AG04450 (cell line): ENCODE data around the gene PEMT. TPM values are rescaled to one million over a fixed set of nuclear protein-coding genes. Genes with fewer than 3 reads are reported as not detected.

Experiments
- CTCF ChIA-PET: fragments of 300-600, 350-600 bp; formaldehyde crosslinking; extraction: SDS; loops from one replicate; lab custom pipeline; 2022; ENCODE audit warnings: antibody characterized with exemption, inconsistent platforms; lab: Charles Lee
- POLR2A ChIA-PET: fragments of 350-600 bp; formaldehyde crosslinking; extraction: SDS; loops from one replicate; lab custom pipeline; 2021; ENCODE audit warnings: antibody characterized with exemption, inconsistent platforms; lab: Yijun Ruan, JAX
- DNase-seq: peaks from one replicate; pipeline ENCODE4 v3.0.0-alpha.2; 2011; ENCODE audit warnings: low read depth, low spot score
- H3K27ac ChIP-seq: one replicate; pipeline ENCODE4 v1.5.1; 2012; ENCODE audit warnings: low read depth, low read length, control low read depth
- H3K27me3 ChIP-seq: one replicate; pipeline ENCODE4 v1.6.0; 2012; ENCODE audit warnings: low read length; ENCODE audit not compliant: control insufficient read depth, insufficient read depth
- H3K4me3 ChIP-seq: 2 replicates; pipeline ENCODE4 v1.5.1; 2011; ENCODE audit warnings: mild to moderate bottlenecking, low read depth, low read length, control low read depth
- H3K9me3 ChIP-seq: 2 replicates; pipeline ENCODE4 v1.5.1; 2012; ENCODE audit warnings: low read length; ENCODE audit not compliant: control insufficient read depth, insufficient read depth
- polyA plus RNA-seq: library from polyadenylated mRNA; depleted of rRNA; stranded (reverse); fragments of >200 nt; gene quantifications from 2 replicates; pipeline ENCODE4 v1.2.3, GENCODE V29; 2011
- TF ChIP-seq, protein P1 (sequence below): IDR thresholded peaks from 2 replicates; pipeline ENCODE4 v1.5.1; 2011; ENCODE audit warnings: low read depth, low read length, control low read depth, inconsistent platforms

The PEMT gene
- polyA plus RNA-seq, 1 experiment: 14.9 TPM

DNA sequence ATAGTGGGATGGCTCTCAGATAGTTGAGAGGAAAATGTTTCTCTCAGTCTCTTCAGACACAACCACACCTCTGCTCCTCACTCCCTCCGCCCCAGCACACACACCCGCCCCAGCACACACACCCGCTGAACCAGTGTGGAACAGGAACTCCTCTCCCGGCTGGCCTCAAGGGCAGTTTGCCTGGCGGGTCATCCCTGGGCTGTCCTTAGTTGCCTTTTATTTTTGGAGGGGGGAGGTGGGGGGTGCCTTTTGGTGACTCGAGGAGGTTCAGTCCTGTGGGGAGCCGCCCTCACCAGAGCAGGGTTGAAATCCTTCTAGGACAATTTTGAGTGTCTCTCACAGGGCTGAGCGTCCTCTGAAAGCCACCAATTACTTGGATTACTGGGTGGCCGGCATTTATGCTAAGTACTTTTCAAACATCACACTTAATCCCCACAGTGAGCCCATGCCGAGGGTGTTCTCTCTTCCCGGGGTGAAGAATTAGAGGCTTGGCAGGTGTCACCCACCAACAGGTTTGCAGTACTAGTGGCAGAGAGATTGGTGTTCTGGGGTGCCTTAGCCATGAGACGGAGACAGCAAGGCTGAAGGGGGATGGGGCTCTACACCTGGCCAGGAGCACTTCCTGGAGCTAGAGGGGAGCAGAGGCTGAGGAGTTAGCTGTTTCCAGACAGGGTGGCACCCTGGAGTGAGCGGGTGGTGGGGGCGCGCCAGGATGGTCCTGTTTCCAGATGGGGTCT, 98.1 kb downstream of the PEMT start:
- ChIA-PET CTCF (no interaction called here), POLR2A (interaction anchor here (0.6 kb wide), 1 partner anchor 115 kb away, joined by 3 read pairs; no protein-coding TSS in a partner anchor)
- no peak for DNase-seq
- Histone ChIP-seq H3K4me3 (no peak overlapping the region), H3K27ac (no peak overlapping the region), H3K9me3 (peaks cover 7% of the 10 kb centered on the region), H3K27me3 (no peaks in the 10 kb centered on the region)
- TF ChIP-seq, protein P1, sequence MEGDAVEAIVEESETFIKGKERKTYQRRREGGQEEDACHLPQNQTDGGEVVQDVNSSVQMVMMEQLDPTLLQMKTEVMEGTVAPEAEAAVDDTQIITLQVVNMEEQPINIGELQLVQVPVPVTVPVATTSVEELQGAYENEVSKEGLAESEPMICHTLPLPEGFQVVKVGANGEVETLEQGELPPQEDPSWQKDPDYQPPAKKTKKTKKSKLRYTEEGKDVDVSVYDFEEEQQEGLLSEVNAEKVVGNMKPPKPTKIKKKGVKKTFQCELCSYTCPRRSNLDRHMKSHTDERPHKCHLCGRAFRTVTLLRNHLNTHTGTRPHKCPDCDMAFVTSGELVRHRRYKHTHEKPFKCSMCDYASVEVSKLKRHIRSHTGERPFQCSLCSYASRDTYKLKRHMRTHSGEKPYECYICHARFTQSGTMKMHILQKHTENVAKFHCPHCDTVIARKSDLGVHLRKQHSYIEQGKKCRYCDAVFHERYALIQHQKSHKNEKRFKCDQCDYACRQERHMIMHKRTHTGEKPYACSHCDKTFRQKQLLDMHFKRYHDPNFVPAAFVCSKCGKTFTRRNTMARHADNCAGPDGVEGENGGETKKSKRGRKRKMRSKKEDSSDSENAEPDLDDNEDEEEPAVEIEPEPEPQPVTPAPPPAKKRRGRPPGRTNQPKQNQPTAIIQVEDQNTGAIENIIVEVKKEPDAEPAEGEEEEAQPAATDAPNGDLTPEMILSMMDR: no peak

- no peak overlapping the region for H3K4me3 ChIP-seq
- peaks cover 6% of the 10 kb centered on the region for H3K9me3 ChIP-seq
- TF ChIP-seq, protein P1: no peak
- ChIA-PET CTCF (no interaction called here), POLR2A (no interaction called here)
- no peak overlapping the region for H3K27ac ChIP-seq
- DNase-seq: no peak
- no peaks in the 10 kb centered on the region for H3K27me3 ChIP-seq
These were observed 98.9 kb downstream of the PEMT start for GRCh38 chr17:17492571-17492970.

GRCh38 chr17:17492085-17492484, 99.4 kb downstream of the PEMT start:
- Histone ChIP-seq H3K27me3 (no peaks in the 10 kb centered on the region), H3K27ac (no peak overlapping the region), H3K9me3 (peaks cover 2% of the 10 kb centered on the region; the same call in 1 of the 2 replicates), H3K4me3 (no peak overlapping the region)
- TF ChIP-seq, protein P1: no peak
- ChIA-PET POLR2A (no interaction called here), CTCF (no interaction called here)
- DNase-seq: no peak

- Histone ChIP-seq H3K9me3 (no peaks in the 10 kb centered on the region; the same call in 1 of the 2 replicates), H3K27me3 (no peaks in the 10 kb centered on the region), H3K27ac (no peak overlapping the region), H3K4me3 (no peak overlapping the region)
- no peak for DNase-seq
- CTCF ChIA-PET: interaction anchor here (1.4 kb wide), 1 partner anchor 137 kb away, joined by 5 read pairs; no protein-coding TSS in a partner anchor
- POLR2A ChIA-PET: no interaction called here
- TF ChIP-seq, protein P1: no peak
These were observed 99.9 kb downstream of the PEMT start for GRCh38 chr17:17491546-17491988.

GRCh38 chr17:17491031-17491471, 100.5 kb downstream of the PEMT start:
- CTCF ChIA-PET: interaction anchor here (1.3 to 1.4 kb wide), 2 partner anchors 123 to 136 kb away, joined by 3 to 5 read pairs; no protein-coding TSS in a partner anchor
- TF ChIP-seq, protein P1: no peak
- Histone ChIP-seq H3K4me3 (no peak overlapping the region), H3K27ac (peak overlapping the region; percentile 21), H3K9me3 (peaks cover 2% of the 10 kb centered on the region; the same call in 1 of the 2 replicates), H3K27me3 (no peaks in the 10 kb centered on the region)
- POLR2A ChIA-PET: interaction anchor here (0.5 kb wide), 1 partner anchor 1379 kb away, joined by 7 read pairs; no protein-coding TSS in a partner anchor
- no peak for DNase-seq
